ENCODE results near the gene TRIM32.

The TRIM32 gene

DNA sequence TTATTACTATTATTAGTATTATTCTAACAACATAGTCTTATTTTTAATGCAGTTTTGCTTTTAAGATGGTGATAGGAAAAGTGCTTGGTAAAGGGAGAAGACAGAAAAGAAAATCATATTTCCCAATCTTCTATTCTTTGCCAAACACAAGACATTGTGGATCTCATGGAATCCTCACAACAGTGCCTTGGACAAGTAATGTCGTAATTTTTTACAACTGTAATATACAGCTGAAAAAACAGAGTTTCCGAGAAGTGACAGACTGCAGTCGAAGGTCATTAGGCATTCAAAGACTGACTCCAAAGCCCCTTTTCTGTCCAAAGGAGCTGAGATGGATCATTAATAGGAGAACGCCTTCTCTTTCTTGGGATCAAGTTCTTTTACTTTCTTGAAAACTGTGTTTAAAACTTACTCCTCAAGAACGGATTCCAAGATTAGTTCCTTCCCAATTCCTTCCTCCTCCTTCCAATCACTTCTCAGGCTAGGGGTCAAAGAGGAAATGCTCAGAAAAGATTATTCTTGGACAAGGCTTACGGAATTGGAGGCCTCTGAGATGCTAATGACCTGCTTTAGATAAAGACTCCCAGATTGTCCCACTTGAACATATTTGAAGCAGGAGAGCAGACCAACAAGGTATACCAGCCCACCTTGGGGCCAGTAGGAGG, 24.3 kb upstream of the TRIM32 start:
- no peak overlapping the region for H3K4me3 ChIP-seq (ENCODE audit: low read depth, low read length)
- TF ChIP-seq, protein P1, sequence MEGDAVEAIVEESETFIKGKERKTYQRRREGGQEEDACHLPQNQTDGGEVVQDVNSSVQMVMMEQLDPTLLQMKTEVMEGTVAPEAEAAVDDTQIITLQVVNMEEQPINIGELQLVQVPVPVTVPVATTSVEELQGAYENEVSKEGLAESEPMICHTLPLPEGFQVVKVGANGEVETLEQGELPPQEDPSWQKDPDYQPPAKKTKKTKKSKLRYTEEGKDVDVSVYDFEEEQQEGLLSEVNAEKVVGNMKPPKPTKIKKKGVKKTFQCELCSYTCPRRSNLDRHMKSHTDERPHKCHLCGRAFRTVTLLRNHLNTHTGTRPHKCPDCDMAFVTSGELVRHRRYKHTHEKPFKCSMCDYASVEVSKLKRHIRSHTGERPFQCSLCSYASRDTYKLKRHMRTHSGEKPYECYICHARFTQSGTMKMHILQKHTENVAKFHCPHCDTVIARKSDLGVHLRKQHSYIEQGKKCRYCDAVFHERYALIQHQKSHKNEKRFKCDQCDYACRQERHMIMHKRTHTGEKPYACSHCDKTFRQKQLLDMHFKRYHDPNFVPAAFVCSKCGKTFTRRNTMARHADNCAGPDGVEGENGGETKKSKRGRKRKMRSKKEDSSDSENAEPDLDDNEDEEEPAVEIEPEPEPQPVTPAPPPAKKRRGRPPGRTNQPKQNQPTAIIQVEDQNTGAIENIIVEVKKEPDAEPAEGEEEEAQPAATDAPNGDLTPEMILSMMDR (IDR thresholded peaks at IDR 0.05; ENCODE audit: low read depth, low read length), result no peak

DNA sequence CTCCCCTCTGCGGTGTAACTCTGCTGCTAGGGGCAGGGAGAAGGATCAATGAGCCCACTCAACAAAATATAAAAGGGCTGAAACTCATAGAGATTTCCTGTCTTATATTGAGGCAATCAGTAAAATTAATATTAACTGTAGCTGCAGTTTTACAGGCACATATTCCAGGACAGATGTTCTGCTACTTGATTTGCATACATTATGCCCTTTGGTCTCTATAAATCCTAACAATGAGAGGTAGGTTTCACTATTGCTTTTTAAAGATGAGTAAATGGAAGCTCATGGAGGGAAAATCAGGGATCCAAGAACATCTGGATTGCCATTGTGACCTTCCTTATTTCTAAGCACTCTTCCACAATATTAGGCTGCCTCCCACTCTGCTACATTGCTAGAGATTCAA, 23.5 kb upstream of the TRIM32 start:
- no peak overlapping the region for H3K4me3 ChIP-seq (ENCODE audit: low read depth, low read length)
- TF ChIP-seq, protein P1 (IDR thresholded peaks at IDR 0.05; ENCODE audit: low read depth, low read length), result no peak

DNA sequence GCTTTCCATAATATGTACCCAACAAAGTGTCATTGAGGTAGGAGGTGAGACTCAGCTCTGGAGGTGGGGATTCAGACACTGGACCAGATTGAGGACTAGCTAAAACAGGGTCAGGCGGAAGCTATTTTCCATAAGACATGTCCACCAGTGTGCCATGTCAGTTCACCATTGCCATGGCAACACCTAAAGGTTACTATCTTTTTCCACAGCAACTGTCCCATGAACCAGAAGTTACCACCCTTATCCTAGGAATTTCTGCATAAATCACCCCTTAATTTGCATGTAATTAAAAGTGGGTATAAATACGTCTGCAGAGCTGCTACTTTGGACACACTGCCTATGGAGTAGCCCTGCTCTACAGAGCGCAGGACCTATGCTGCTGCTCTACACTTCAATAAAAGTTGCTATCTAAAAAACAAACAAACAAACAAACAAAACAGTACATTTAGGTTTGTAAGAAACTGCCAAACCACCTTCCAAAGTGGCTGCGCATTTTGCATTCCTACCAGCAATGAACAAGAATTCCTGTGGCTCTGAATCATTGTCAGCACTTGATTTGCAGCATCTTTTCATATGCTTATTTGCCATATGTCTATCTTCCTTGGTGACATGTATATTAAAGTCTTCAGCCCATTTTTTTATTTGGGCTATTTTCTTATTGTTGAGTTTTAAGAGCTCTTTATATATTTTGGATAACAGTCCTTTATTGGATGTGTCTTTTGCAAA, 18.0 kb upstream of the TRIM32 start:
- no peak overlapping the region for H3K4me3 ChIP-seq (ENCODE audit: low read depth, low read length)
- TF ChIP-seq, protein P1 (IDR thresholded peaks at IDR 0.05; ENCODE audit: low read depth, low read length), result no peak

DNA sequence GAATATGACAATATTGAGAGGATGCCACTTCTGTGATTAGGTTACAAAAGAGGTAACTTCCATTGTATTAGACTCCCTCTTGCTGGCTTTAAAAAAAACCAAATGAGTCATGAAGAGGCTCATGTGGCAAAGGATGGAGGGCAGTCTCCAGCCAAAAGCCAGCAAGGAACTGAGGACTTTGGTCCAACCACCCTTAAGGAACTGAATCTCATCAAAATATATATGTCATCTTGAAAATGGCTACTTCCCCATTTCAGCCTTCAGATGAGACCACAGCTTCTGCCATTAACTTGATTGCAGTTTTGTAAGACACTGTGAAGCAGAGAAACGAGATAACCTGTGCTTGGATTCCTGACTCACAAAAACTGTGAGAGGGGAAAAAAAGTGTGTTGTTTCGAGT, 15.5 kb upstream of the TRIM32 start:
- no peak overlapping the region for H3K4me3 ChIP-seq (ENCODE audit: low read depth, low read length)
- TF ChIP-seq, protein P1 (IDR thresholded peaks at IDR 0.05; ENCODE audit: low read depth, low read length), result no peak

DNA sequence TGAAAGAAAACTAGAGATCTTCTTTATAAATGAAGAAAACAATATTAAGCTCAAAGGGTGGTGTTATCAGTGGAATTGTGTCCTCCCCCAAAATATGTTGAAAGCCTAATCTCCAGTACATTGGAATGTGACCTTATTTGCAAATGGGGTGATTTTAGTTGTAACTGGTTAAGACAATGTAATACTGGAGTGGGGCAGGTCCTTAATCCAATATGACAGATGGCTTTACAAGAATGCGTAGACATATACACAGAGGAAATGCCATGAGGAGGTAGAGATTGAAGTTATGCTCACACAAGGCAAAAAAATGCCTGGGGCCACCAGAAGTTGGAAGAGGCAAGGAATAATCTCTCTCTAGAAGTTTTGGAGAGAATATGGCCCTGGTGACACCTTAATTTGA, 13.7 kb upstream of the TRIM32 start:
- H3K4me3 ChIP-seq (ENCODE audit: low read depth, low read length), result no peak overlapping the region
- TF ChIP-seq, protein P1 (IDR thresholded peaks at IDR 0.05; ENCODE audit: low read depth, low read length), result no peak

DNA sequence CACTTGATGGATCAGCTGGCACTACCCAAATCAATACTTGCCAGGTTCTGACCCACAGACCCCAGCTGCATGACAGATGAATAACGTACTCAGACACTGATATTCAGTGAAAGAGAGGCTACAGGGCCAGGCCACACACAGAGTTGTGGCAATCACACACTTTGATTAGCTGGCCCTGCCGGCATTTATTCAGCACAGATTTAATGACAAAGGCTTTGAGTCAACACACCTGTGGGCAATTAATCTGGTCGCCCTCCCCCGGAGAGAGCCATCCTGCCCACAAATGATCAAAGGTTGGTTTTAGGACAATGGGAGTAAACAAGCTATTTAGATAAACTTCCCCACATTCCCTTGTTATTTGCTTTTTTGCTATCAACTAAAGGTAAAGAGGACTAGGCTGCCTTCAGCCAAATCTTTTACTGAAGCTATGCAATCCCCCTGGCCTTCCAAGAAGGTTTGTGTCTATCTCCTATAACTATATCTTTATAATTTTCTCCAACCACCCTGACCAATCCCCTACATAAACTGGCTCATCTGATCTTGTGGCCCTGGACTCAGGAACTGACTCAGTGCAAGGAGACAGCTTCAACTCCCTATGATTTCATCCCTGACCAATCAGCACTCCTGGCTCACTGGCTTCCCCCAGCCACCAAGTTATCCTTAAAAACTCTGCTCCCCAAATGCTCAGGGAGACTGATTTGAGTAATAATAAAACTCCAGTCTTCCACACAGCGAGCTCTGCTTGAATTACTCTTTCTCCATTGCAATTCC, 12.7 kb upstream of the TRIM32 start:
- TF ChIP-seq, protein P1 (IDR thresholded peaks at IDR 0.05; ENCODE audit: low read depth, low read length), result no peak
- no peak overlapping the region for H3K4me3 ChIP-seq (ENCODE audit: low read depth, low read length)

DNA sequence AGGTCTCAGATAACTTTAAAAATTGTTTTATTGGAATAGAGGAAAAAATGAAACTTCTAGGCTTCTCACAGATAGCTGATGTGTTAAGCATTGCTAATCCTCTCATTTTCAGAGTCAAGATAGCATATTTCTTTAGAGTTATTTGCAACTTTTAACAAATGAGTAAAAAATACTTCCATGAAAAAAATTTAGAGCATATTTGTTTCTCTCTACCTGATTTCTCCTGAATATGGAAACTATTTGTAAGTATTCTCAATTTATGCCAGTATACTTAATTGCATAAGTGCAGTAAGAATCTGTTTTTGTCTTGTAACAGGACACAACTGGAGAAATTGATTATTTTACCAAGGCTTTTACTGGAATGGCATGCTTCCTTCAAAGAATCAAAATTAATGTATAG, 3.6 kb upstream of the TRIM32 start:
- H3K4me3 ChIP-seq (ENCODE audit: low read depth, low read length), result no peak overlapping the region
- TF ChIP-seq, protein P1 (IDR thresholded peaks at IDR 0.05; ENCODE audit: low read depth, low read length), result no peak
